ENCODE data around the gene CD209. TPM values are rescaled to one million over a fixed set of nuclear protein-coding genes. Genes with fewer than 3 reads are reported as not detected.

Gene CD209
- total and polyA plus RNA-seq, 8 donors, result 0.19 to 7.0 (median 0.48) TPM

DNA sequence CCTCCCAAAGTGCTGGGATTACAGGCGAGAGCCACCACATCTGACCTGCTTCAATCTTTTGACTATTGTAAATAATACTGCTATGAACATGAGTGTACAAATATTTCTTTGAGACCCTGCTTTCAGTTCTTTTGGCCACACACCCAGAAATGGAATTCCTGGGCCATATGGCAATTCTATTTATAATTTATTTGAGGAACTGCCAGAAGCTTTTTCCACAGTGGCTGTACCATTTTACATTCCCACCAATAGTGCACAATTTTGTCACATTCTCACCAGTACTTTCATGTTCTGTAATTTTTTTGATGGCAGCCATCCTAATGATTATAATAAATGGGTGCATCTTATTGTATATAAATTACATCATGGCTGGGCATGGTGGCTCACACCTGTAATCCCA, 31.7 kb downstream of the CD209 start:
- Histone ChIP-seq H3K4me3 (no peak overlapping the region), H3K9me3 (no peaks in the 10 kb centered on the region), H3K27me3 (no peaks in the 10 kb centered on the region), H3K27ac (no peak overlapping the region), H3K4me1 (no peaks in the 10 kb centered on the region), H3K36me3 (no peaks in the 10 kb centered on the region)
- TF ChIP-seq, protein P1, sequence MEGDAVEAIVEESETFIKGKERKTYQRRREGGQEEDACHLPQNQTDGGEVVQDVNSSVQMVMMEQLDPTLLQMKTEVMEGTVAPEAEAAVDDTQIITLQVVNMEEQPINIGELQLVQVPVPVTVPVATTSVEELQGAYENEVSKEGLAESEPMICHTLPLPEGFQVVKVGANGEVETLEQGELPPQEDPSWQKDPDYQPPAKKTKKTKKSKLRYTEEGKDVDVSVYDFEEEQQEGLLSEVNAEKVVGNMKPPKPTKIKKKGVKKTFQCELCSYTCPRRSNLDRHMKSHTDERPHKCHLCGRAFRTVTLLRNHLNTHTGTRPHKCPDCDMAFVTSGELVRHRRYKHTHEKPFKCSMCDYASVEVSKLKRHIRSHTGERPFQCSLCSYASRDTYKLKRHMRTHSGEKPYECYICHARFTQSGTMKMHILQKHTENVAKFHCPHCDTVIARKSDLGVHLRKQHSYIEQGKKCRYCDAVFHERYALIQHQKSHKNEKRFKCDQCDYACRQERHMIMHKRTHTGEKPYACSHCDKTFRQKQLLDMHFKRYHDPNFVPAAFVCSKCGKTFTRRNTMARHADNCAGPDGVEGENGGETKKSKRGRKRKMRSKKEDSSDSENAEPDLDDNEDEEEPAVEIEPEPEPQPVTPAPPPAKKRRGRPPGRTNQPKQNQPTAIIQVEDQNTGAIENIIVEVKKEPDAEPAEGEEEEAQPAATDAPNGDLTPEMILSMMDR (IDR thresholded peaks at IDR 0.05), result no peak
- intact Hi-C loops (cut with DNase I), result no loop called here
- WGBS, 2 donors, result 69 to 88% methylated on average over 1 of the region's 1 CpG
- DNase-seq (no peak), FAIRE-seq (no peak), ATAC-seq (no peak)

DNA sequence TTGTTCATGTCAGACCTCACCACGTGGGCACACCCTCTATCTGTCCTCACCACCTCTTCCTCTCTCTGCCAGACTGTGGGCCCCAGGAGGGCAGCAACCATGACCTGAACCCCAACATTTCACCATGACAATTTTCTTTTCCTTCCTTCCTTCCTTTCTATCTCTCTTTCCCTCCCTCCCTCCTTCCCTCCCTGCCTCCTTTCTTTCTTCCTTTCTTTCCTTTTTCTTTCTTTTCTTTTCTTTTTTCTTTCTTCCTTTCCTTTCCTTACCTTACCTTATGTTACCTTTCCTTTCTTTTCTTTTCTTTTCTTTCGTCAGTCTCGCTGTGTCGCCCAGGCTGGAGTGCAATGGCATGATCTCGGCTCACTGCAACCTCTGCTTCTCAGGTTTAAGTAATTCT, 36.7 kb downstream of the CD209 start:
- no peaks in the 10 kb centered on the region for H3K36me3 ChIP-seq
- no peaks in the 10 kb centered on the region for H3K9me3 ChIP-seq
- DNase-seq (no peak), ATAC-seq (no peak), FAIRE-seq (no peak)
- H3K27me3 ChIP-seq, result no peaks in the 10 kb centered on the region
- no peak overlapping the region for H3K4me3 ChIP-seq
- intact Hi-C loops (cut with DNase I), result no loop called here
- H3K4me1 ChIP-seq, result no peaks in the 10 kb centered on the region
- 69 to 83% methylated on average over 5 of the region's 5 CpGs for WGBS, 2 donors
- TF ChIP-seq, protein P1 (IDR thresholded peaks at IDR 0.05), result no peak
- no peak overlapping the region for H3K27ac ChIP-seq

DNA sequence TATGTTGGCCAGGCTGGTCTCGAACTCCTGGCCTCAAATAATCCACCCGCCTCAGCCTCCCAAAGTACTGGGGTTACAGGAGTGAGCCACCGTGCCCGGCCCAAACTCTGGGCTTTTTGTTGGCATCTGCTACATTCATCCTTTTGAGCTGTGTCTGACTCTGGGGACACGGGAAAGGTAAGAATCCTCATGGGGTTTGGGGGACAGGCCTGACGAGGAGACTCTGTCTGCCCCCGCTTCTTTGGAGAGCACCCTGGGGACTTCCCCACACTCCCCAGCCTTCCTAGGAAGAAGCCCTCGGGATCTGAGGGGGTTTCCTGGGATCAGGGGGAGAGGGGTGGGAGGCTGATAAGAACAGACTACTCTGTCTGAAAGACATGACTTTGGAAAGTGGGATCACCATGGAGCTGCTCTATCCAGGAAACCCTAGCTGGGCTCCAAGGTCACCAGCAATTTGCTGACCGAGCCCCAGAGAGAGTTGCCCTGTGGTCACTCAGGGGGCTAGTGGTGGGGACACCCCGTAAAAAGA, 37.3 kb downstream of the CD209 start:
- no peaks in the 10 kb centered on the region for H3K9me3 ChIP-seq
- FAIRE-seq (no peak), DNase-seq (no peak), ATAC-seq (no peak)
- H3K27ac ChIP-seq, result no peak overlapping the region
- WGBS, 2 donors, result 50 to 64% methylated on average over 10 of the region's 10 CpGs
- intact Hi-C loops (cut with DNase I), result no loop called here
- no peaks in the 10 kb centered on the region for H3K27me3 ChIP-seq
- TF ChIP-seq, protein P1 (IDR thresholded peaks at IDR 0.05), result no peak
- H3K36me3 ChIP-seq, result no peaks in the 10 kb centered on the region
- H3K4me3 ChIP-seq, result no peak overlapping the region
- no peaks in the 10 kb centered on the region for H3K4me1 ChIP-seq

DNA sequence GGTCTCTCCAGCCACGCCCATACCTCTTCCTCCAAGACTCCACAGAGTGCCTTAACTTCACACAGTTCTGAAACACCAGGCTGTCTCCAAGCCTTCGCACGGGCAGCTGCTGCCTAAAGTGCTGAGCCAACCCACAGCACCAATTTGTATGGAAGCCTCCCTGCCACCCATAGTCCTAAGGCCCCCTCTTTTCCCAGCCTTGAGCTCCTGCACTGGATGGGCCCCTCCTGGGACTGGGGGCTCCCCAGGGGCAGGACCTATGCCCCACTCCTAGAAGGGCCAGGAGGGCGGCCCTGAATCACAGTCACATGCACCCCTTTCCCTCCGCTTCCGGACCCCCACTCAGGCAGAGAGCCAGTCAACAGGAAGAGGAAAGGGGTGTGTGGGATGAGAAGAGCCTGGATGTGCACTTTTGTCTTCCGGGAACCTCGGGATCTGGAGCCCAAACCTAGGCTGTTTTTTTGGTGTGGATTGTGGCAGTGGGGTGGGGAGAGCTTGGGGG, 40.3 kb downstream of the CD209 start:
- no peaks in the 10 kb centered on the region for H3K36me3 ChIP-seq
- H3K27me3 ChIP-seq, result no peaks in the 10 kb centered on the region
- H3K27ac ChIP-seq, result no peak overlapping the region
- WGBS, 2 donors, result 65 to 69% methylated on average over 8 of the region's 8 CpGs
- no peaks in the 10 kb centered on the region for H3K4me1 ChIP-seq
- H3K4me3 ChIP-seq, result no peak overlapping the region
- no peak for DNase-seq
- intact Hi-C loops (cut with DNase I), result no loop called here
- no peaks in the 10 kb centered on the region for H3K9me3 ChIP-seq
- TF ChIP-seq, protein P1 (IDR thresholded peaks at IDR 0.05), result no peak
- no peak for FAIRE-seq
- ATAC-seq, result peak in 1 of 4 donors; percentile 13

DNA sequence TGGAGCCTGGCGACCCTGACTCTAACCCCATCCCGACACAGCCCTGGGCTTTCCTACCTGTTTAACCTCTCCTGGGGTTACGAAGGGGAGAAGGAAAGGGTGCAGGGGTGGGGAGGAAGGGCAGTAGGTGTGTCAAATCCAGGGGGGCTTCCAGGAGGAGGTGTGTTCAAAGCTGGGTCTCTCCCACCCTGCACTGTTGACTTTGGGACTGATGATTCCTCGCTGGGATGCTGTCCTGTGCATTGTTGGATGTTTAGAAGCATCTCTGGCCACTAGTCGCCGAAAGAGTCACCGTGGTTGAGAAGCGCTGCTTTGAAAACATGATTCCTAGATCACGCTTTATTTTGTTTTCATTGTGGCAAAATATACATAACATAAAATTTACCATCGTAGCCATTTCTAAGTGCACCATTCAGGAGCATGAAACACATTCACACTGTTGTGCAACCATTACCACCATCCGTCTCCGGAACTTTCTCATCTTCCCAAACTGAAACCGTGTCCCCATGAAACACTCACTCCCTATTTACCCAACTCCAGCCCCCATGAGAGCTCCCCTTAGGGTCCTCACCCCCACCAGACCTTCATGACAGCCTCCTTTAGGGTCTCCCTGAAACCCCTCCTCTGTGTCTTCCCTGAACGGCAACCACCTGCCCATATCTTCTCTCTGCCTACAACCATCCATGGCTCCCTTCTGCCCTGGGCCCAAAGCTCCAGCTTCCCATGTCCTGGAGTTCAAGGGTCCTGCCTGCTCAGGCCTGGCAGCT, 41.0 kb downstream of the CD209 start:
- H3K4me1 ChIP-seq, result no peaks in the 10 kb centered on the region
- ATAC-seq, result no peak
- FAIRE-seq, result no peak
- DNase-seq, result no peak
- H3K27me3 ChIP-seq, result no peaks in the 10 kb centered on the region
- TF ChIP-seq, protein P1 (IDR thresholded peaks at IDR 0.05), result no peak
- no peaks in the 10 kb centered on the region for H3K36me3 ChIP-seq
- no peaks in the 10 kb centered on the region for H3K9me3 ChIP-seq
- WGBS, 2 donors, result 61 to 72% methylated on average over 14 of the region's 14 CpGs
- intact Hi-C loops (cut with DNase I), result no loop called here
- H3K27ac ChIP-seq, result peak overlapping the region in 1 of 4 donors; percentile 39
- no peak overlapping the region for H3K4me3 ChIP-seq
